WTC11 (cell line): Measurements from ENCODE around the gene ATP1A4. TPM values are rescaled to one million over a fixed set of nuclear protein-coding genes. Genes with fewer than 3 reads are reported as not detected.

Source experiments
- AFF4 ChIP-seq: sonication (generic); formaldehyde crosslinking; IDR thresholded peaks from 2 replicates; pipeline ENCODE4 v1.8.1; 2023; ENCODE audit warnings: mild to moderate bottlenecking, missing genetic modification reagents, borderline replicate concordance
- GTF2I ChIP-seq: fragments of 250-450 bp; sonication (Bioruptor Pico); conservative IDR thresholded peaks from 2 replicates; pipeline ENCODE4 v1.4.0; 2021; ENCODE audit warnings: mild to moderate bottlenecking
- ZNF263 ChIP-seq: sonication (generic); formaldehyde crosslinking; IDR thresholded peaks from 2 replicates; pipeline ENCODE4 v1.8.1; 2022; ENCODE audit warnings: low read depth, mild to moderate bottlenecking, moderate library complexity, missing genetic modification reagents
- ZNF423 ChIP-seq: fragments of 250-450 bp; sonication (Bioruptor Pico); IDR thresholded peaks from 2 replicates; pipeline ENCODE4 v2.1.2; 2022; ENCODE audit warnings: mild to moderate bottlenecking, moderate library complexity
- total RNA-seq: library from RNA; stranded (reverse); gene quantifications from 3 replicates; pipeline ENCODE4 v1.2.3, GENCODE V29; 2021

Gene ATP1A4
- total RNA-seq, 1 experiment from 2014 or later, result 0.37 TPM

- TF ChIP-seq AFF4 (CRISPR knock-in tag) (no peak), ZNF423 (CRISPR knock-in tag) (no peak), ZNF263 (no peak), GTF2I (no peak)
- TF ChIP-seq, all 79 proteins: peak for 0
These were observed 81.5 kb downstream of the ATP1A4 start (continued) for GRCh38 chr1:160232911-160233310.

Other genes starting within 250 kb of the ATP1A4 start
- gene TAGLN2, start 226.1 kb upstream of the ATP1A4 start, total RNA-seq, result 66.9 to 75.3 TPM (median 73.3 TPM) in 3 replicates
- gene IGSF9, start 206.0 kb upstream of the ATP1A4 start, total RNA-seq, result 16.4 to 19.4 TPM (median 18.8 TPM) in 3 replicates
- not detected in 3 replicates for gene SLAMF9, start 197.4 kb upstream of the ATP1A4 start, total RNA-seq
- gene PIGM, start 119.6 kb upstream of the ATP1A4 start, total RNA-seq, result 4.4 to 5.2 TPM (median 4.4 TPM) in 3 replicates
- 1.4 to 1.6 TPM (median 1.4 TPM) in 3 replicates for gene KCNJ10, start 81.4 kb upstream of the ATP1A4 start, total RNA-seq
- gene KCNJ9, start 70.1 kb upstream of the ATP1A4 start, total RNA-seq, result 0.09 to 0.14 TPM in 2 of 3 replicates, not detected in the other
- 86.7 to 101 TPM (median 95.1 TPM) in 3 replicates for gene IGSF8, start 53.0 kb upstream of the ATP1A4 start, total RNA-seq
- 22.8 to 25.6 TPM (median 23.2 TPM) in 3 replicates for gene ATP1A2, start 35.8 kb upstream of the ATP1A4 start, total RNA-seq
- gene CASQ1, start 39.0 kb downstream of the ATP1A4 start, total RNA-seq, result 0.46 to 0.50 TPM (median 0.48 TPM) in 3 replicates
- 43.6 to 56.3 TPM (median 46.9 TPM) in 3 replicates for gene PEA15, start 53.8 kb downstream of the ATP1A4 start, total RNA-seq
- gene DCAF8, start 110.9 kb downstream of the ATP1A4 start, total RNA-seq, result 121 to 143 TPM (median 128 TPM) in 3 replicates
- gene PEX19, start 133.5 kb downstream of the ATP1A4 start, total RNA-seq, result 80.6 to 85.5 TPM (median 85.2 TPM) in 3 replicates
- gene COPA, start 191.6 kb downstream of the ATP1A4 start, total RNA-seq, result 115 to 126 TPM (median 119 TPM) in 3 replicates
- gene NCSTN, start 191.8 kb downstream of the ATP1A4 start, total RNA-seq, result 58.2 to 72.7 TPM (median 71.9 TPM) in 3 replicates
- gene NHLH1, start 215.5 kb downstream of the ATP1A4 start, total RNA-seq, result 0.69 to 0.70 TPM (median 0.69 TPM) in 3 replicates
- gene VANGL2, start 249.0 kb downstream of the ATP1A4 start, total RNA-seq, result 68.0 to 69.7 TPM (median 68.6 TPM) in 3 replicates